Measurements from ENCODE around the gene TEKT5. TPM values are rescaled to one million over a fixed set of nuclear protein-coding genes. Genes with fewer than 3 reads are reported as not detected.

TEKT5 gene
- polyA plus RNA-seq, 3 donors = 0.16 TPM; not detected in 2

DNA sequence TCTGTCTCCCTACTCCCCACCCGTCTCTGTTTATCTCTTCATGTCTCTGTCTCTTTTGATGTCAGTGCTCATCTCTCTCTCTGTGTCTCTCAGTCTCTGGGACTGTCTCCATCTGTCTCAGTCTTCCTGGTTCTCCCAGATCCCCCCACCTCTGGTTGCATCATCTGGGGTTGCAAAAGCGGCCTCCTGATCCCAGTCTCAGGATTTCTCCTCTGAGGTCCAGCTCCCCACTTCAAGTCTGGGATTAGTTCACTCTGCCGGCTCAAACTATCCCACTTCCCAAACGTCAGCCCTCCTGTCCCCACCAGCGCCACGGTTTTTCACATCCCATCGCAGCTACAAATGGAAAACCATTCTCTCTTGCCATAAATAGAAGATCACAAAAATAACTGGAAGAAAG lies 9.0 kb downstream of the TEKT5 start:
- H3K4me3 ChIP-seq (replicated peaks in 1 of 3; ENCODE audit: low read depth in 2 of 3, low read length in 3 of 3) = no peak overlapping the region
- H3K4me1 ChIP-seq (ENCODE audit: control insufficient read depth in 1 of 2, insufficient read depth in 2 of 2, low read length in 2 of 2) = no peaks in the 10 kb centered on the region
- no peaks in the 10 kb centered on the region for H3K36me3 ChIP-seq (replicated peaks in 1 of 2; ENCODE audit: control insufficient read depth in 1 of 2, insufficient read depth in 2 of 2, low read length in 2 of 2)
- H3K9ac ChIP-seq (ENCODE audit: insufficient read depth, low read length, poor library complexity, severe bottlenecking) = no peak overlapping the region
- Mint-ChIP-seq H3K9me3 (peaks cover 0 to 3% (median 0%) of the 10 kb centered on the region in 7 donors), H3K27ac (no peak overlapping the region), H3K27me3 (ENCODE audit: low read depth in 3 of 3) (peaks cover 0 to 4% (median 4%) of the 10 kb centered on the region in 3 donors), H3K4me1 (no peaks in the 10 kb centered on the region), H3K4me3 (no peak overlapping the region), H3K36me3 (no peaks in the 10 kb centered on the region)
- DNase-seq = no peak
- 98% methylated on average over 7 of the region's 7 CpGs for WGBS (ENCODE audit: insufficient coverage)
- TF ChIP-seq, protein P1, sequence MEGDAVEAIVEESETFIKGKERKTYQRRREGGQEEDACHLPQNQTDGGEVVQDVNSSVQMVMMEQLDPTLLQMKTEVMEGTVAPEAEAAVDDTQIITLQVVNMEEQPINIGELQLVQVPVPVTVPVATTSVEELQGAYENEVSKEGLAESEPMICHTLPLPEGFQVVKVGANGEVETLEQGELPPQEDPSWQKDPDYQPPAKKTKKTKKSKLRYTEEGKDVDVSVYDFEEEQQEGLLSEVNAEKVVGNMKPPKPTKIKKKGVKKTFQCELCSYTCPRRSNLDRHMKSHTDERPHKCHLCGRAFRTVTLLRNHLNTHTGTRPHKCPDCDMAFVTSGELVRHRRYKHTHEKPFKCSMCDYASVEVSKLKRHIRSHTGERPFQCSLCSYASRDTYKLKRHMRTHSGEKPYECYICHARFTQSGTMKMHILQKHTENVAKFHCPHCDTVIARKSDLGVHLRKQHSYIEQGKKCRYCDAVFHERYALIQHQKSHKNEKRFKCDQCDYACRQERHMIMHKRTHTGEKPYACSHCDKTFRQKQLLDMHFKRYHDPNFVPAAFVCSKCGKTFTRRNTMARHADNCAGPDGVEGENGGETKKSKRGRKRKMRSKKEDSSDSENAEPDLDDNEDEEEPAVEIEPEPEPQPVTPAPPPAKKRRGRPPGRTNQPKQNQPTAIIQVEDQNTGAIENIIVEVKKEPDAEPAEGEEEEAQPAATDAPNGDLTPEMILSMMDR (IDR thresholded peaks at IDR 0.05) = no peak
- no peak overlapping the region for H3K27ac ChIP-seq (ENCODE audit: low read depth in 1 of 2, low read length in 2 of 2)
- no peak overlapping the region for H3K4me2 ChIP-seq (replicated peaks; ENCODE audit: extremely low read depth, low read length, poor library complexity, severe bottlenecking)
- intact Hi-C loops (cut with micrococcal nuclease) = no loop called here
- H2AFZ ChIP-seq (ENCODE audit: insufficient read depth, low read depth, low read length, poor library complexity, severe bottlenecking) = no peak overlapping the region
- H4K20me1 ChIP-seq (ENCODE audit: insufficient read depth, low read length) = no peaks in the 10 kb centered on the region
- no peaks in the 10 kb centered on the region for H3K79me2 ChIP-seq (ENCODE audit: insufficient read depth, low read length)
- no peaks in the 10 kb centered on the region for H3K27me3 ChIP-seq (ENCODE audit: control insufficient read depth in 2 of 2, insufficient read depth in 2 of 2, low read length in 2 of 2)
- no peaks in the 10 kb centered on the region for H3K9me3 ChIP-seq (replicated peaks in 1 of 2; ENCODE audit: control insufficient read depth in 1 of 2, insufficient read depth in 1 of 2, low read length in 2 of 2)

DNA sequence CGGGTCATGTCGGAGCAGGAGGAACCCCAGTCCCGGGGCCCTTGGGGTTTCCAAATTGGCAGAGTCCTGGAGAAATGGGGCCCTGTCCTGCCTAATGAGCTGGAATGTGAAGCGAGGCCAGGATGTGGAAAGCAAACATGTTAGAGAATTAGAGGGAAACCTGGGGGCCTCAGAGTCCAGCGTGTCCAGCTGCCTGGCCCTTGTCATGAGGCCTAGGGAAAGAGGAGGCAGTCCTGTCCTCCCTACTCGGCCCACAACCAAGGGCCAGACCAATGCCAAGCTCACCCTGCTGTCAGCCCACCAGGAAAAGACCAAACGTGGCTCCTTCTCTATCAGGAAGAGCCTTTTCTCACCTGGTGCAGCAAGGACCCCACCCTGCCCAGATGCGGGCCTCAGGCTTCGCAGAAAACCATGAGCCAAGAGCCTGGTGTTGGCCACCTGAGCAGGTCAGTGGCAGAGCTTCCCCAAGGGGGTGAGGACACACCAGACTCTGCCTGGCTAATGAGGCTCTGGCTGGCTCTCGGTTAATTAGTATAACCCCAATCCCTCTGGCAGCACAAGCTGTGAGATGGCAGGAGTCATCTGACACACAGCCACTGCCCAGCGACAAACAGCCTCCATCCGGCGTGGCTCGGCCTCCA lies 10.1 kb downstream of the TEKT5 start:
- WGBS (ENCODE audit: insufficient coverage) = 70% methylated on average over 13 of the region's 14 CpGs
- no peak overlapping the region for H3K4me3 ChIP-seq (replicated peaks in 1 of 3; ENCODE audit: low read depth in 2 of 3, low read length in 3 of 3)
- no peak overlapping the region for H3K4me3 Mint-ChIP-seq
- H4K20me1 ChIP-seq (ENCODE audit: insufficient read depth, low read length) = no peaks in the 10 kb centered on the region
- H3K27ac Mint-ChIP-seq = no peak overlapping the region
- no peaks in the 10 kb centered on the region for H3K4me1 Mint-ChIP-seq
- DNase-seq = no peak
- no peaks in the 10 kb centered on the region for H3K27me3 ChIP-seq (ENCODE audit: control insufficient read depth in 2 of 2, insufficient read depth in 2 of 2, low read length in 2 of 2)
- no peak overlapping the region for H3K9ac ChIP-seq (ENCODE audit: insufficient read depth, low read length, poor library complexity, severe bottlenecking)
- no peak overlapping the region for H3K4me2 ChIP-seq (replicated peaks; ENCODE audit: extremely low read depth, low read length, poor library complexity, severe bottlenecking)
- no peak overlapping the region for H2AFZ ChIP-seq (ENCODE audit: insufficient read depth, low read depth, low read length, poor library complexity, severe bottlenecking)
- no peaks in the 10 kb centered on the region for H3K9me3 ChIP-seq (replicated peaks in 1 of 2; ENCODE audit: control insufficient read depth in 1 of 2, insufficient read depth in 1 of 2, low read length in 2 of 2)
- H3K79me2 ChIP-seq (ENCODE audit: insufficient read depth, low read length) = no peaks in the 10 kb centered on the region
- no peaks in the 10 kb centered on the region for H3K36me3 Mint-ChIP-seq
- H3K36me3 ChIP-seq (replicated peaks in 1 of 2; ENCODE audit: control insufficient read depth in 1 of 2, insufficient read depth in 2 of 2, low read length in 2 of 2) = no peaks in the 10 kb centered on the region
- peaks cover 0 to 1% (median 0%) of the 10 kb centered on the region in 7 donors for H3K9me3 Mint-ChIP-seq
- TF ChIP-seq, protein P1 (IDR thresholded peaks at IDR 0.05) = no peak
- H3K4me1 ChIP-seq (ENCODE audit: control insufficient read depth in 1 of 2, insufficient read depth in 2 of 2, low read length in 2 of 2) = no peaks in the 10 kb centered on the region
- no peak overlapping the region for H3K27ac ChIP-seq (ENCODE audit: low read depth in 1 of 2, low read length in 2 of 2)
- H3K27me3 Mint-ChIP-seq (ENCODE audit: low read depth in 3 of 3) = peaks cover 0 to 7% (median 4%) of the 10 kb centered on the region in 3 donors
- intact Hi-C loops (cut with micrococcal nuclease) = no loop called here
